Osteoblast (primary cell): Measurements from ENCODE around the gene ACTC1. TPM values are rescaled to one million over a fixed set of nuclear protein-coding genes. Genes with fewer than 3 reads are reported as not detected.

Source experiments
- DNase-seq: peaks from one replicate; pipeline ENCODE4 v3.0.0; 2011; ENCODE audit warnings: low spot score, mixed read lengths; ENCODE audit not compliant: insufficient read length; ENCODE audit errors: missing footprints
- H2AFZ ChIP-seq: 2 replicates; pipeline ENCODE4 v1.6.0; 2011; ENCODE audit warnings: mild to moderate bottlenecking, low read length
- H3K27ac ChIP-seq: 2 replicates; pipeline ENCODE4 v1.5.1; 2011; ENCODE audit warnings: mild to moderate bottlenecking, low read depth, low read length, moderate library complexity
- H3K27me3 ChIP-seq: 2 replicates; pipeline ENCODE4 v1.6.0; 2012; ENCODE audit warnings: mild to moderate bottlenecking, control low read depth, inconsistent platforms, low read length, moderate library complexity; ENCODE audit not compliant: insufficient read depth
- H3K36me3 ChIP-seq: 2 replicates; pipeline ENCODE4 v1.5.1; 2011; ENCODE audit warnings: mild to moderate bottlenecking, low read length, control low read depth, moderate library complexity; ENCODE audit not compliant: insufficient read depth
- H3K4me1 ChIP-seq: 2 replicates; pipeline ENCODE4 v1.5.1; 2011; ENCODE audit warnings: mild to moderate bottlenecking, low read length, control low read depth, moderate library complexity; ENCODE audit not compliant: insufficient read depth
- H3K4me2 ChIP-seq: 2 replicates; pipeline ENCODE4 v1.6.0; 2011; ENCODE audit warnings: mild to moderate bottlenecking, low read length; ENCODE audit not compliant: insufficient read depth
- H3K4me3 ChIP-seq: fragments of 200-600 bp; sonication (generic); 3 replicates; pipeline ENCODE4 v1.5.1; 2012; ENCODE audit warnings: mild to moderate bottlenecking, low read length, inconsistent platforms; ENCODE audit not compliant: insufficient read depth
- H3K79me2 ChIP-seq: 2 replicates; pipeline ENCODE4 v1.6.0; 2012; ENCODE audit warnings: mild to moderate bottlenecking, low read length, control low read depth, inconsistent platforms; ENCODE audit not compliant: insufficient read depth
- H3K9me3 ChIP-seq: 2 replicates; pipeline ENCODE4 v1.5.1; 2011; ENCODE audit warnings: low read depth, low read length, control low read depth
- H4K20me1 ChIP-seq: 2 replicates; pipeline ENCODE4 v1.6.0; 2012; ENCODE audit warnings: mild to moderate bottlenecking, low read length, control low read depth; ENCODE audit not compliant: insufficient read depth
- total RNA-seq: library from RNA; depleted of rRNA; stranded (reverse); fragments of >200 nt; gene quantifications from 2 replicates; pipeline ENCODE4 v1.2.3, GENCODE V29; 2012
- TF ChIP-seq, protein P1 (sequence below): IDR thresholded peaks from 2 replicates; pipeline ENCODE4 v1.5.1; 2011; ENCODE audit warnings: mild to moderate bottlenecking, low read depth, low read length, moderate library complexity; ENCODE audit errors: extremely low read depth

Gene ACTC1
- total RNA-seq, 1 donor: not detected

DNA sequence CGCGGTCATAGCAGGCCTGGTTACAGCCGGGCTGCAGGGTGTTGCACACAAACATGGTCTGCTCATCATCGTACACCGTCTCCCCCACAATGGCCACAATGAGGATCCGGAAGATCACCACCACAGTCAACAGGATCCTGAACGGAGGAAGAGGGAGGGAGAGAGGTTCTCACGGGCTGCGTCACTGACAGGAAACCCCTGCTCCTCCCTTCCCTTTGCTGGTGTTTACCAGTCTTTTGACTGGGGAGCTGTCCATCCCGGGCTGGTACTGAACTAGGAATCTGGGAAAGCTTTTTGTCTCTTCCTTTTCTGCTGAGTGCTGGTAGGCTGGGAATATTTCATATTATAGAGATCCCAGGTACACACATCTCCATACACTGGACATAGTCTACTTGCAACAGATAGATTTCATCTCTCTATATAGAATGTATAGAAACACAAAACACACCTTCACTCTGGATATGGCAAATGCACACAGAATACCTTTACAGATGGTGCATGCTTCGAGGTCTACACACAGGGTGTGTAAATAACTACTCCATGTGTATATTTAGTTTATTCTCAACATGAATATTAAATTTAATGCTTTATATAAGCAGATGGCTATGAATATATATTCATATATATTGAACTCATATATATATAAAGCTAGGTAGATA is 42.0 kb downstream of the ACTC1 start:
- peak; percentile 90 for DNase-seq
- Histone ChIP-seq H3K4me2 (no peak overlapping the region), H3K79me2 (no peaks in the 10 kb centered on the region), H2AFZ (no peak overlapping the region), H3K36me3 (no peaks in the 10 kb centered on the region), H3K27me3 (peaks cover 47% of the 10 kb centered on the region), H3K27ac (no peak overlapping the region), H3K4me1 (no peaks in the 10 kb centered on the region), H3K4me3 (no peak overlapping the region), H3K9me3 (no peaks in the 10 kb centered on the region), H4K20me1 (peaks cover 3% of the 10 kb centered on the region)
- TF ChIP-seq, protein P1, sequence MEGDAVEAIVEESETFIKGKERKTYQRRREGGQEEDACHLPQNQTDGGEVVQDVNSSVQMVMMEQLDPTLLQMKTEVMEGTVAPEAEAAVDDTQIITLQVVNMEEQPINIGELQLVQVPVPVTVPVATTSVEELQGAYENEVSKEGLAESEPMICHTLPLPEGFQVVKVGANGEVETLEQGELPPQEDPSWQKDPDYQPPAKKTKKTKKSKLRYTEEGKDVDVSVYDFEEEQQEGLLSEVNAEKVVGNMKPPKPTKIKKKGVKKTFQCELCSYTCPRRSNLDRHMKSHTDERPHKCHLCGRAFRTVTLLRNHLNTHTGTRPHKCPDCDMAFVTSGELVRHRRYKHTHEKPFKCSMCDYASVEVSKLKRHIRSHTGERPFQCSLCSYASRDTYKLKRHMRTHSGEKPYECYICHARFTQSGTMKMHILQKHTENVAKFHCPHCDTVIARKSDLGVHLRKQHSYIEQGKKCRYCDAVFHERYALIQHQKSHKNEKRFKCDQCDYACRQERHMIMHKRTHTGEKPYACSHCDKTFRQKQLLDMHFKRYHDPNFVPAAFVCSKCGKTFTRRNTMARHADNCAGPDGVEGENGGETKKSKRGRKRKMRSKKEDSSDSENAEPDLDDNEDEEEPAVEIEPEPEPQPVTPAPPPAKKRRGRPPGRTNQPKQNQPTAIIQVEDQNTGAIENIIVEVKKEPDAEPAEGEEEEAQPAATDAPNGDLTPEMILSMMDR: no peak

- no peaks in the 10 kb centered on the region for H3K4me1 ChIP-seq
- H2AFZ ChIP-seq: no peak overlapping the region
- H3K27ac ChIP-seq: no peak overlapping the region
- H3K79me2 ChIP-seq: no peaks in the 10 kb centered on the region
- no peak overlapping the region for H3K4me2 ChIP-seq
- H3K27me3 ChIP-seq: peaks cover 25% of the 10 kb centered on the region
- no peak overlapping the region for H3K4me3 ChIP-seq
- DNase-seq: no peak
- peaks cover 3% of the 10 kb centered on the region for H4K20me1 ChIP-seq
- no peaks in the 10 kb centered on the region for H3K36me3 ChIP-seq
- TF ChIP-seq, protein P1: no peak
- H3K9me3 ChIP-seq: no peaks in the 10 kb centered on the region
Measured at GRCh38 chr15:34749691-34750090, 45.7 kb downstream of the ACTC1 start.

Other genes with a start within 250 kb of the ACTC1 start
- gene GOLGA8B, start 211.9 kb downstream of the ACTC1 start, total RNA-seq: 35.9 and 57.2 TPM in 2 replicates
- not detected in 2 replicates for gene GJD2, start 40.6 kb downstream of the ACTC1 start, total RNA-seq
- 24.6 and 24.8 TPM in 2 replicates for gene AQR, start 174.2 kb upstream of the ACTC1 start, total RNA-seq
- 33.9 and 34.7 TPM in 2 replicates for gene ZNF770, start 192.7 kb upstream of the ACTC1 start, total RNA-seq